Measurements from ENCODE around the gene MDFIC. TPM values are rescaled to one million over a fixed set of nuclear protein-coding genes. Genes with fewer than 3 reads are reported as not detected.

The MDFIC gene
- total RNA-seq, 1 experiment from 2014 or later = 7.3 TPM

DNA sequence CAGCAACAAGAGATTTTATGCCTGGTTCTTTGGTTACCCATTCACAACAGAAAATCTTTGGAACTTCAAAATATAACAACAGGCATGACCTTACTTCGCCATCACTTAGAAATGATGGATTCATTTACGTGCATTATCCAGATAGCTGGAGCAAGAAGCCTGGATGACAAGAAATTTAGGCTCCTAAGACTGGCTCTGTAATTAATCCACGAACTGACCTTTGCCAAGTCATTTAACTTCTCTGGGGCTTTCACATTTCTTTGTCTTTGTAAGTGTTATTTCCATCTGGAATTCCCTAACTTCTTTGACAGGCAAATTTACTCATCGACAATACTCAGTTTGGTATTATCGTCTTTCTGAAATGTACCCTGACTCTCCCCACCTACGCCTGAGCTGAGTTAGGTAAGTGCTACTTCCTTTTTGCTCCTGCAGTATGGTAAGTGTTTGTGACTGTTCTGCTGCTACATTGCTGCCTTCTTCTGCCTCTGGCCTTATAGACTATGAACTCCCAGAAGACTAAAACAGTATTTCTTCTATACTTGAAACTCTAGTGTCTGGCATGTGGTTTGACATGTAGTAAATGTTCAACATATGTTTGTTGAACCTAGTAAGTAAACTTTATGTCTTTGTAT lies 5.5 kb upstream of the MDFIC start:
- Histone ChIP-seq H3K4me3 (ENCODE audit: low read depth in 2 of 2, low read length in 2 of 2) (no peak overlapping the region), H3K9me3 (ENCODE audit: control insufficient read depth, insufficient read depth, low read depth, low read length) (no peaks in the 10 kb centered on the region), H3K36me3 (ENCODE audit: control insufficient read depth, insufficient read depth, low read length) (no peaks in the 10 kb centered on the region), H3K27ac (ENCODE audit: low read length) (no peak overlapping the region), H3K27me3 (ENCODE audit: control insufficient read depth, insufficient read depth, low read length) (no peaks in the 10 kb centered on the region), H3K4me1 (ENCODE audit: control insufficient read depth, insufficient read depth, low read length) (no peaks in the 10 kb centered on the region)
- in situ Hi-C loops (cut with HindIII; ENCODE audit: low pct_unique_long_range_greater_than_20kb, low sequenced_read_pairs) (no loop called here), intact Hi-C loops (cut with micrococcal nuclease; ENCODE audit: unreplicated experiment) (no loop called here)
- DNase-seq (ENCODE audit: low read depth, low spot score) = no peak
- TF ChIP-seq POLR2AphosphoS5 (IDR thresholded peaks at IDR 0.05; ENCODE audit: low read depth, low read length) = no peak
- ChIA-PET POLR2A (interaction anchor here (0.7 to 1.0 kb wide), 2 partner anchors 16 to 23 kb away, joined by 3 read pairs; no protein-coding TSS in a partner anchor), CTCF (no interaction called here)
- BruUV-seq (replicated peaks) = no TSS peak
- no peak for ATAC-seq

- Histone ChIP-seq H3K9me3 (ENCODE audit: control insufficient read depth, insufficient read depth, low read depth, low read length) (no peaks in the 10 kb centered on the region), H3K27me3 (ENCODE audit: control insufficient read depth, insufficient read depth, low read length) (no peaks in the 10 kb centered on the region), H3K4me3 (ENCODE audit: low read depth in 2 of 2, low read length in 2 of 2) (no peak overlapping the region), H3K4me1 (ENCODE audit: control insufficient read depth, insufficient read depth, low read length) (peaks cover 2% of the 10 kb centered on the region; the same call in 1 of the 2 replicates), H3K36me3 (ENCODE audit: control insufficient read depth, insufficient read depth, low read length) (no peaks in the 10 kb centered on the region), H3K27ac (ENCODE audit: low read length) (no peak overlapping the region)
- TF ChIP-seq, protein P1, sequence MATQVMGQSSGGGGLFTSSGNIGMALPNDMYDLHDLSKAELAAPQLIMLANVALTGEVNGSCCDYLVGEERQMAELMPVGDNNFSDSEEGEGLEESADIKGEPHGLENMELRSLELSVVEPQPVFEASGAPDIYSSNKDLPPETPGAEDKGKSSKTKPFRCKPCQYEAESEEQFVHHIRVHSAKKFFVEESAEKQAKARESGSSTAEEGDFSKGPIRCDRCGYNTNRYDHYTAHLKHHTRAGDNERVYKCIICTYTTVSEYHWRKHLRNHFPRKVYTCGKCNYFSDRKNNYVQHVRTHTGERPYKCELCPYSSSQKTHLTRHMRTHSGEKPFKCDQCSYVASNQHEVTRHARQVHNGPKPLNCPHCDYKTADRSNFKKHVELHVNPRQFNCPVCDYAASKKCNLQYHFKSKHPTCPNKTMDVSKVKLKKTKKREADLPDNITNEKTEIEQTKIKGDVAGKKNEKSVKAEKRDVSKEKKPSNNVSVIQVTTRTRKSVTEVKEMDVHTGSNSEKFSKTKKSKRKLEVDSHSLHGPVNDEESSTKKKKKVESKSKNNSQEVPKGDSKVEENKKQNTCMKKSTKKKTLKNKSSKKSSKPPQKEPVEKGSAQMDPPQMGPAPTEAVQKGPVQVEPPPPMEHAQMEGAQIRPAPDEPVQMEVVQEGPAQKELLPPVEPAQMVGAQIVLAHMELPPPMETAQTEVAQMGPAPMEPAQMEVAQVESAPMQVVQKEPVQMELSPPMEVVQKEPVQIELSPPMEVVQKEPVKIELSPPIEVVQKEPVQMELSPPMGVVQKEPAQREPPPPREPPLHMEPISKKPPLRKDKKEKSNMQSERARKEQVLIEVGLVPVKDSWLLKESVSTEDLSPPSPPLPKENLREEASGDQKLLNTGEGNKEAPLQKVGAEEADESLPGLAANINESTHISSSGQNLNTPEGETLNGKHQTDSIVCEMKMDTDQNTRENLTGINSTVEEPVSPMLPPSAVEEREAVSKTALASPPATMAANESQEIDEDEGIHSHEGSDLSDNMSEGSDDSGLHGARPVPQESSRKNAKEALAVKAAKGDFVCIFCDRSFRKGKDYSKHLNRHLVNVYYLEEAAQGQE (IDR thresholded peaks at IDR 0.05; ENCODE audit: insufficient read depth in 1 of 2, low read depth in 2 of 2, low read length in 1 of 2) = no peak
- no peak for TF ChIP-seq TCF7L2 (IDR thresholded peaks at IDR 0.05; ENCODE audit: low read depth, low read length)
- TF ChIP-seq SIN3A (IDR thresholded peaks at IDR 0.05; ENCODE audit: borderline replicate concordance, insufficient read depth, low read depth, low read length) = no peak
- no peak for TF ChIP-seq POLR2AphosphoS5 (IDR thresholded peaks at IDR 0.05; ENCODE audit: low read depth, low read length)
- TF ChIP-seq, protein P2, sequence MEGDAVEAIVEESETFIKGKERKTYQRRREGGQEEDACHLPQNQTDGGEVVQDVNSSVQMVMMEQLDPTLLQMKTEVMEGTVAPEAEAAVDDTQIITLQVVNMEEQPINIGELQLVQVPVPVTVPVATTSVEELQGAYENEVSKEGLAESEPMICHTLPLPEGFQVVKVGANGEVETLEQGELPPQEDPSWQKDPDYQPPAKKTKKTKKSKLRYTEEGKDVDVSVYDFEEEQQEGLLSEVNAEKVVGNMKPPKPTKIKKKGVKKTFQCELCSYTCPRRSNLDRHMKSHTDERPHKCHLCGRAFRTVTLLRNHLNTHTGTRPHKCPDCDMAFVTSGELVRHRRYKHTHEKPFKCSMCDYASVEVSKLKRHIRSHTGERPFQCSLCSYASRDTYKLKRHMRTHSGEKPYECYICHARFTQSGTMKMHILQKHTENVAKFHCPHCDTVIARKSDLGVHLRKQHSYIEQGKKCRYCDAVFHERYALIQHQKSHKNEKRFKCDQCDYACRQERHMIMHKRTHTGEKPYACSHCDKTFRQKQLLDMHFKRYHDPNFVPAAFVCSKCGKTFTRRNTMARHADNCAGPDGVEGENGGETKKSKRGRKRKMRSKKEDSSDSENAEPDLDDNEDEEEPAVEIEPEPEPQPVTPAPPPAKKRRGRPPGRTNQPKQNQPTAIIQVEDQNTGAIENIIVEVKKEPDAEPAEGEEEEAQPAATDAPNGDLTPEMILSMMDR (IDR thresholded peaks at IDR 0.05) = no peak
- ChIA-PET CTCF (no interaction called here), POLR2A (interaction anchor here (0.7 kb wide), 1 partner anchor 24 kb away, joined by 3 read pairs; no protein-coding TSS in a partner anchor)
- no TSS peak for BruUV-seq (replicated peaks)
- intact Hi-C loops (cut with micrococcal nuclease; ENCODE audit: unreplicated experiment) (no loop called here), in situ Hi-C loops (cut with HindIII; ENCODE audit: low pct_unique_long_range_greater_than_20kb, low sequenced_read_pairs) (no loop called here)
- no peak for DNase-seq (ENCODE audit: low read depth, low spot score)
- no peak for ATAC-seq
These were observed 4.6 kb upstream of the MDFIC start for GRCh38 chr7:114917211-114917839.

DNA sequence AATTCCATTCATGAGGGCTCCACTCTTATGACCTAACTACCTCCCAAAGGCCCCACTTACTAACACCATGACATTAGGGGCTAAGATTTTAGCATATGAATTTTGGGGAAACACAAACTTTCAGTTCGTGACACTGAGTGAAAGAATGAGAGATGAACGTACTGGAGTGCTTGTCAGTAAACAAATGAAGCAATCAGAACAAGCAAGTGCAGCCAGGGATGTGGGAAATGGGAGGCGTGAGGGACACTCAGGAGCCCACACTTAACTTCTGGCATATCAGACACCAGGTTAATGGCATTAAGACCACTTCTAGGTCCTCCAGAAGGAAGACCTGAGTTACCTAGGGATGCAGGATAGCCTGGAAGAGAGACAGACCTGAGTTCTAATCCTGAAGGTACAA lies 2.3 kb upstream of the MDFIC start:
- intact Hi-C loops (cut with micrococcal nuclease; ENCODE audit: unreplicated experiment) = no loop called here
- no peaks in the 10 kb centered on the region for H3K9me3 ChIP-seq (ENCODE audit: control insufficient read depth, insufficient read depth, low read depth, low read length)
- H3K27ac ChIP-seq (ENCODE audit: low read length) = no peak overlapping the region
- CTCF ChIA-PET = no interaction called here
- TF ChIP-seq TCF7L2 (IDR thresholded peaks at IDR 0.05; ENCODE audit: low read depth, low read length) (no peak), SIN3A (IDR thresholded peaks at IDR 0.05; ENCODE audit: borderline replicate concordance, insufficient read depth, low read depth, low read length) (no peak), POLR2AphosphoS5 (IDR thresholded peaks at IDR 0.05; ENCODE audit: low read depth, low read length) (no peak)
- TF ChIP-seq, protein P1 (IDR thresholded peaks at IDR 0.05; ENCODE audit: insufficient read depth in 1 of 2, low read depth in 2 of 2, low read length in 1 of 2) = no peak
- TF ChIP-seq, protein P2 (IDR thresholded peaks at IDR 0.05) = no peak
- POLR2A ChIA-PET = no interaction called here
- in situ Hi-C loops (cut with HindIII; ENCODE audit: low pct_unique_long_range_greater_than_20kb, low sequenced_read_pairs) = no loop called here
- peaks cover 2% of the 10 kb centered on the region; the same call in 1 of the 2 replicates for H3K4me1 ChIP-seq (ENCODE audit: control insufficient read depth, insufficient read depth, low read length)
- H3K36me3 ChIP-seq (ENCODE audit: control insufficient read depth, insufficient read depth, low read length) = no peaks in the 10 kb centered on the region
- H3K27me3 ChIP-seq (ENCODE audit: control insufficient read depth, insufficient read depth, low read length) = no peaks in the 10 kb centered on the region
- H3K4me3 ChIP-seq (ENCODE audit: low read depth in 2 of 2, low read length in 2 of 2) = no peak overlapping the region
- no TSS peak for BruUV-seq (replicated peaks)
- DNase-seq (ENCODE audit: low read depth, low spot score) = no peak
- ATAC-seq = no peak
